K562 (cell line): Measurements from ENCODE around the gene COL23A1. TPM values are rescaled to one million over a fixed set of nuclear protein-coding genes. Genes with fewer than 3 reads are reported as not detected.

Experiments used
- ATAC-seq: fragments of 200-7000 bp; cut with Tn5 transposase; 3 replicates; pipeline ENCODE4 v1.9.1; 2020; ENCODE audit warnings: moderate library complexity
- BruUV-seq: library from RNA; stranded (reverse); fragments of 400-500 nt; replicated peaks from 2 replicates; lab custom pipeline; 2021; lab: Mats Ljungman, UMichigan
- CTCF ChIA-PET: fragments of 300-600 bp; formaldehyde crosslinking; extraction: SDS; loops from one replicate; lab custom pipeline; 2021; ENCODE audit warnings: low intra/inter-chr PET ratio; lab: Yijun Ruan, JAX
- POLR2A ChIA-PET: fragments of 300-600, 350-650 bp; sonication (Branson Sonifier 250); formaldehyde crosslinking; extraction: SDS; loops from one replicate; lab custom pipeline; 2021; ENCODE audit warnings: antibody characterized with exemption, inconsistent platforms; lab: Yijun Ruan, JAX
- DNase-seq, 4 experiments: peaks; one replicate each; pipeline versions ENCODE4 v3.0.0 to v3.0.0-alpha.2; 2011 to 2018; ENCODE audit warnings: low spot score in 3 of 4, mixed read lengths in 3 of 4; ENCODE audit errors: extremely low read depth in 1 of 4
- FAIRE-seq: peaks from 2 replicates; lab custom pipeline; 2011; peaks lifted over from hg19 to GRCh38; lab: Jason Lieb, UNC
- H2AFZ ChIP-seq: 2 replicates; pipeline ENCODE4 v1.6.0; 2011; ENCODE audit warnings: low read depth, low read length, control low read depth, inconsistent platforms
- H3K27ac ChIP-seq: fragments of 200-600 bp; 3 replicates; pipeline ENCODE4 v1.8.0; 2011; ENCODE audit warnings: low read depth, mild to moderate bottlenecking, control low read depth, inconsistent platforms, low read length, moderate library complexity, mixed read lengths; ENCODE audit errors: extremely low read depth
- H3K27me3 ChIP-seq, 2 experiments: fragments of 300-600 bp in 1 of 2; 2 replicates in 1 of 2; 3 replicates in 1 of 2; pipeline versions ENCODE4 v1.6.0 to v1.8.0; 2011; ENCODE audit warnings: inconsistent platforms in 2 of 2, low read length in 2 of 2, mild to moderate bottlenecking in 1 of 2, mixed read lengths in 1 of 2, moderate library complexity in 1 of 2; ENCODE audit not compliant: control insufficient read depth in 2 of 2, insufficient read depth in 2 of 2
- H3K36me3 ChIP-seq: fragments of 300-600 bp; 3 replicates; pipeline ENCODE4 v1.8.0; 2011; ENCODE audit warnings: mild to moderate bottlenecking, low read length, inconsistent platforms; ENCODE audit not compliant: control insufficient read depth, insufficient read depth
- H3K4me1 ChIP-seq, 2 experiments: fragments of 200-600 bp in 1 of 2; replicated peaks in 1 of 2; 2 replicates in 1 of 2; 3 replicates in 1 of 2; pipeline versions ENCODE4 v1.5.1 to v1.8.0; 2011; ENCODE audit warnings: inconsistent platforms in 2 of 2, low read length in 2 of 2, mild to moderate bottlenecking in 1 of 2, mixed read lengths in 1 of 2, moderate library complexity in 1 of 2; ENCODE audit not compliant: control insufficient read depth in 2 of 2, insufficient read depth in 2 of 2
- H3K4me2 ChIP-seq: 2 replicates; pipeline ENCODE4 v1.6.1; 2011; ENCODE audit warnings: low read length, control low read depth, inconsistent platforms, mixed read lengths; ENCODE audit not compliant: insufficient read depth
- H3K4me3 ChIP-seq: fragments of 200-600 bp; sonication (generic), shearing (Covaris generic); 2 replicates; pipeline ENCODE4 v1.5.1; 2016; ENCODE audit warnings: control low read depth, inconsistent platforms
- H3K79me2 ChIP-seq: fragments of 200-600 bp; 3 replicates; pipeline ENCODE4 v1.8.0; 2011; ENCODE audit warnings: low read length, inconsistent platforms; ENCODE audit not compliant: control insufficient read depth, insufficient read depth
- H3K9ac ChIP-seq, 2 experiments: 2 replicates each; pipeline versions ENCODE4 v1.6.0 to v1.6.1; 2011; ENCODE audit warnings: low read depth in 2 of 2, low read length in 2 of 2, control low read depth in 1 of 2, inconsistent platforms in 1 of 2, mild to moderate bottlenecking in 1 of 2, mixed read lengths in 1 of 2; ENCODE audit not compliant: insufficient read depth in 1 of 2
- H3K9me1 ChIP-seq: one replicate; pipeline ENCODE4 v1.6.0; 2011; ENCODE audit warnings: inconsistent platforms, mild to moderate bottlenecking, low read length, moderate library complexity; ENCODE audit not compliant: control insufficient read depth, insufficient read depth
- H3K9me3 ChIP-seq: replicated peaks from 2 replicates; pipeline ENCODE4 v1.5.1; 2011; ENCODE audit warnings: low read depth, low read length, inconsistent platforms; ENCODE audit not compliant: control insufficient read depth, insufficient read depth
- H4K20me1 ChIP-seq: replicated peaks from 2 replicates; pipeline ENCODE4 v1.6.1; 2011; ENCODE audit warnings: low read length, inconsistent platforms, mixed read lengths; ENCODE audit not compliant: control insufficient read depth, insufficient read depth
- ERF ChIP-seq: fragments of 450-650 bp; formaldehyde crosslinking; IDR thresholded peaks from 2 replicates; pipeline ENCODE4 v1.4.0; 2020; ENCODE audit warnings: mild to moderate bottlenecking, mixed read lengths
- ESRRB ChIP-seq: fragments of 250-450 bp; sonication (Bioruptor Pico); IDR thresholded peaks from 2 replicates; pipeline ENCODE4 v1.5.0; 2020; ENCODE audit warnings: mild to moderate bottlenecking, moderate library complexity, borderline replicate concordance
- GABPA ChIP-seq: fragments of 200-800 bp; sonication (Bioruptor generic); conservative IDR thresholded peaks from 2 replicates; pipeline ENCODE4 v1.6.1; 2016; ENCODE audit warnings: low read depth, missing genetic modification characterization, missing compliant biosample characterization
- RB1 ChIP-seq: fragments of 450-650 bp; IDR thresholded peaks from 2 replicates; pipeline ENCODE4 v1.6.1; 2017; ENCODE audit warnings: low read depth, mild to moderate bottlenecking
- SMARCC2 ChIP-seq: fragments of 450-650 bp; IDR thresholded peaks from 2 replicates; pipeline ENCODE4 v1.6.1; 2017; ENCODE audit warnings: antibody characterized with exemption, moderate library complexity, mild to moderate bottlenecking, low read depth
- ZNF830 ChIP-seq: fragments of 250-450 bp; sonication (Bioruptor Pico); IDR thresholded peaks from 2 replicates; pipeline ENCODE4 v1.5.0; 2021; ENCODE audit warnings: mild to moderate bottlenecking
- WGBS: fragments of 100-300 bp; shearing (Covaris generic); methylation state at CpG from one replicate; pipeline ENCODE4 v1.1.6; 2016; ENCODE audit warnings: low coverage, mixed read lengths; ENCODE audit not compliant: insufficient coverage; ENCODE audit errors: missing lambda C conversion rate; 5-methylcytosine and 5-hydroxymethylcytosine counted together
- in situ Hi-C: fragments of 300-500 bp; cut with MboI; formaldehyde crosslinking; loops from 4 replicates; pipeline ENCODE4 v1.15.0; 2018; ENCODE audit warnings: inconsistent platforms, mixed read lengths
- intact Hi-C: fragments of 100-400 bp; cut with micrococcal nuclease; formaldehyde crosslinking; loops from 2 replicates; pipeline ENCODE4 v1.14.2; 2022
- polyA plus RNA-seq, 8 experiments: library from polyadenylated mRNA; depleted of rRNA in 4 of 8; stranded (reverse) in 5 of 8; unstranded in 3 of 8; fragments of >200 nt; fragmentation: Nextera tagmentation in 2 of 8; fragmentation: Illumina TruSeq in 1 of 8; extraction: Ambion mirVana in 2 of 8; extraction: Trizol in 1 of 8; gene quantifications; 2 replicates each; pipeline versions ENCODE4 v1.2.1 to v1.2.3, GENCODE V29; 2011 to 2014; ENCODE audit warnings: inconsistent platforms in 1 of 8, missing spikeins in 1 of 8
- total RNA-seq, 7 experiments: library from RNA; depleted of rRNA in 6 of 7; stranded (reverse); fragments of >200 nt in 6 of 7; fragmentation: Illumina TruSeq in 2 of 7; extraction: Trizol in 2 of 7; gene quantifications; 2 replicates each; pipeline versions ENCODE4 v1.2.1 to v1.2.3, GENCODE V29; 2011 to 2021; ENCODE audit warnings: low replicate concordance in 1 of 7
- TF ChIP-seq, protein P1 (sequence below): fragments of 250-450 bp; sonication (Bioruptor Pico); IDR thresholded peaks from 2 replicates; pipeline ENCODE4 v1.9.0; 2021; ENCODE audit warnings: mild to moderate bottlenecking, inconsistent platforms

Gene COL23A1
- total and polyA plus RNA-seq, 9 of the 15 experiments (the other 6 are each of a cell fraction or from before 2014, with no cell fraction given), result 0.09 TPM; not detected in 8

DNA sequence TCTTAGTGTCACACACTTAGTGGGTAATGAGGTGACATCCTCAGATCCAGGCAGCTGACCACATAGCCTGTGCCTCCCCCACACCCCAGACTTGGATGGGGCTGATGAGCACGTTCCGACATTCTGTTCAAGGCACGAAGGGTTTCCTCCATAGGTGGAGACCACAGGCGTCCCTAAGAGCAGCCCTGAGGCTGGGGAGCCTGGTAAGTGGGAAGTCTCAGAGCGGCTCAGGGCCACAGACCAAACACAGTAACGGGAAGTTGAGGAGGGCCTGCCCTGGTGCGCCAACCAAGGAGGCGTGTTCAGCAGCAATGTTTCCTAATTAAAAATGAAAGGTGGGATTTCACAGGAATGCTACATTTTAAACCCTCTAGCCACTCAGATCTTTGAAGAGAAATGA is 255.3 kb downstream of the COL23A1 start:
- H3K9me3 ChIP-seq, result no peaks in the 10 kb centered on the region
- H3K4me2 ChIP-seq, result no peak overlapping the region
- in situ Hi-C loops, result no loop called here
- H2AFZ ChIP-seq, result no peak overlapping the region
- peaks cover 39 to 94% of the 10 kb centered on the region in 2 experiments for H3K27me3 ChIP-seq
- TF ChIP-seq RB1 (no peak), ZNF830 (CRISPR knock-in tag) (no peak), GABPA (no peak), ERF (CRISPR knock-in tag) (no peak), SMARCC2 (no peak), ESRRB (no peak)
- TF ChIP-seq, protein P1, sequence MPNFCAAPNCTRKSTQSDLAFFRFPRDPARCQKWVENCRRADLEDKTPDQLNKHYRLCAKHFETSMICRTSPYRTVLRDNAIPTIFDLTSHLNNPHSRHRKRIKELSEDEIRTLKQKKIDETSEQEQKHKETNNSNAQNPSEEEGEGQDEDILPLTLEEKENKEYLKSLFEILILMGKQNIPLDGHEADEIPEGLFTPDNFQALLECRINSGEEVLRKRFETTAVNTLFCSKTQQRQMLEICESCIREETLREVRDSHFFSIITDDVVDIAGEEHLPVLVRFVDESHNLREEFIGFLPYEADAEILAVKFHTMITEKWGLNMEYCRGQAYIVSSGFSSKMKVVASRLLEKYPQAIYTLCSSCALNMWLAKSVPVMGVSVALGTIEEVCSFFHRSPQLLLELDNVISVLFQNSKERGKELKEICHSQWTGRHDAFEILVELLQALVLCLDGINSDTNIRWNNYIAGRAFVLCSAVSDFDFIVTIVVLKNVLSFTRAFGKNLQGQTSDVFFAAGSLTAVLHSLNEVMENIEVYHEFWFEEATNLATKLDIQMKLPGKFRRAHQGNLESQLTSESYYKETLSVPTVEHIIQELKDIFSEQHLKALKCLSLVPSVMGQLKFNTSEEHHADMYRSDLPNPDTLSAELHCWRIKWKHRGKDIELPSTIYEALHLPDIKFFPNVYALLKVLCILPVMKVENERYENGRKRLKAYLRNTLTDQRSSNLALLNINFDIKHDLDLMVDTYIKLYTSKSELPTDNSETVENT (CRISPR knock-in tag), result no peak
- TF ChIP-seq, all 486 proteins: peak for 0
- CTCF ChIA-PET, result interaction anchor here (0.6 kb wide), 1 partner anchor 41 kb away, joined by 4 read pairs; no protein-coding TSS in a partner anchor
- Histone ChIP-seq H3K9ac (no peak overlapping the region), H3K4me1 (peaks cover 0 to 7% of the 10 kb centered on the region in 2 experiments; a peak in 2 of 5 replicates), H3K27ac (no peak overlapping the region), H3K4me3 (no peak overlapping the region), H3K9me1 (no peaks in the 10 kb centered on the region), H3K36me3 (no peaks in the 10 kb centered on the region), H3K79me2 (no peaks in the 10 kb centered on the region), H4K20me1 (peaks cover 9% of the 10 kb centered on the region; the same call in 1 of the 2 replicates)
- DNase-seq, result no peak
- POLR2A ChIA-PET, result no interaction called here
- no TSS peak for BruUV-seq
- ATAC-seq, result no peak
- no peak for FAIRE-seq
- intact Hi-C loops, result no loop called here
- 6% methylated on average over 8 of the region's 8 CpGs for WGBS
